Astrocyte (in vitro differentiated cells and primary cell): ENCODE results near the gene SMPDL3A.

ENCODE experiments used
- EZH2 ChIP-seq: IDR thresholded peaks from 2 replicates; pipeline ENCODE4 v1.6.1; 2012; ENCODE audit warnings: mild to moderate bottlenecking, low read length, inconsistent platforms; ENCODE audit not compliant: insufficient read depth
- TF ChIP-seq, protein P1 (sequence below): IDR thresholded peaks from 2 replicates; pipeline ENCODE4 v1.5.1; 2011; ENCODE audit warnings: low read depth, mild to moderate bottlenecking, inconsistent platforms, low read length, moderate library complexity; ENCODE audit not compliant: insufficient read depth

DNA sequence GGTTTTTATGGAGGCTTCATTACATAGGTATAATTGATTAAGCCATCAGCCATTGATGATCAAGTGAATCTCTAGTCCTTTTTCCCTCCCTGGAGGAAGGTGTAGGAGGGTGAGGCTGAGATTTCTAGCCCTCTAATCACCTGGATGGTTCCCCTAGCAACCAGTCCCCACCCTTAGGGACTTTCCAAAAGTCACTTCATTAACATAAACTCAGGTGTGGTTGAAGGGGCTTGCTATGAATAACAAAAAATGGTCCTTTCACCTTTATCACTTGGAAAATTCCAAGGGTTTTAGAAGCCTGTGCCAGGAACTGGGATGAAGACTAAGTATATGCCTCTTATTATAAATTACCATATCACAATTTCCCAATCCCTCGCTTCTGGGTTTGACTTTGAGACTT lies 40.4 kb downstream of the SMPDL3A start:
- TF ChIP-seq, protein P1, sequence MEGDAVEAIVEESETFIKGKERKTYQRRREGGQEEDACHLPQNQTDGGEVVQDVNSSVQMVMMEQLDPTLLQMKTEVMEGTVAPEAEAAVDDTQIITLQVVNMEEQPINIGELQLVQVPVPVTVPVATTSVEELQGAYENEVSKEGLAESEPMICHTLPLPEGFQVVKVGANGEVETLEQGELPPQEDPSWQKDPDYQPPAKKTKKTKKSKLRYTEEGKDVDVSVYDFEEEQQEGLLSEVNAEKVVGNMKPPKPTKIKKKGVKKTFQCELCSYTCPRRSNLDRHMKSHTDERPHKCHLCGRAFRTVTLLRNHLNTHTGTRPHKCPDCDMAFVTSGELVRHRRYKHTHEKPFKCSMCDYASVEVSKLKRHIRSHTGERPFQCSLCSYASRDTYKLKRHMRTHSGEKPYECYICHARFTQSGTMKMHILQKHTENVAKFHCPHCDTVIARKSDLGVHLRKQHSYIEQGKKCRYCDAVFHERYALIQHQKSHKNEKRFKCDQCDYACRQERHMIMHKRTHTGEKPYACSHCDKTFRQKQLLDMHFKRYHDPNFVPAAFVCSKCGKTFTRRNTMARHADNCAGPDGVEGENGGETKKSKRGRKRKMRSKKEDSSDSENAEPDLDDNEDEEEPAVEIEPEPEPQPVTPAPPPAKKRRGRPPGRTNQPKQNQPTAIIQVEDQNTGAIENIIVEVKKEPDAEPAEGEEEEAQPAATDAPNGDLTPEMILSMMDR, result no peak
- TF ChIP-seq EZH2, result no peak
